Islet of Langerhans (tissue), 1 donor: ENCODE data around the gene RSBN1L.
"Not testable (repeated sequence)": the region's sequence is repeated elsewhere in the genome, so short reads cannot be mapped to it uniquely, and the experiment has no call there.

Experiments
- FAIRE-seq: peaks from one replicate; lab custom pipeline; 2011; peaks lifted over from hg19 to GRCh38; lab: Jason Lieb, UNC

RSBN1L gene

GRCh38 chr7:77687747-77688144 lies 8.5 kb upstream of the RSBN1L start:
- no peak for FAIRE-seq

GRCh38 chr7:77690289-77690688 lies 6.0 kb upstream of the RSBN1L start:
- FAIRE-seq = no peak

GRCh38 chr7:77691892-77692491 lies 4.3 kb upstream of the RSBN1L start:
- no peak for FAIRE-seq

GRCh38 chr7:77693830-77694583 lies 2.3 kb upstream of the RSBN1L start:
- FAIRE-seq = no peak

- FAIRE-seq = no peak
These were observed 630 bp downstream of the RSBN1L start for GRCh38 chr7:77696643-77697534.

- no peak for FAIRE-seq
These were observed 1.2 kb downstream of the RSBN1L start for GRCh38 chr7:77697535-77697831.

- no peak for FAIRE-seq
These were observed 1.9 kb downstream of the RSBN1L start for GRCh38 chr7:77698042-77698625.

- FAIRE-seq = peak; percentile 56
These were observed 2.8 kb downstream of the RSBN1L start for GRCh38 chr7:77699056-77699455.

- FAIRE-seq = no peak
These were observed 6.3 kb downstream of the RSBN1L start for GRCh38 chr7:77702513-77702912.

- FAIRE-seq = no peak
These were observed 6.8 kb downstream of the RSBN1L start for GRCh38 chr7:77702968-77703472.

- not testable (repeated sequence) for FAIRE-seq
These were observed 7.4 kb downstream of the RSBN1L start for GRCh38 chr7:77703669-77704068.

GRCh38 chr7:77707504-77707992 lies 11.3 kb downstream of the RSBN1L start:
- FAIRE-seq = no peak

- no peak for FAIRE-seq
These were observed 13.8 kb downstream of the RSBN1L start for GRCh38 chr7:77710067-77710466.

- no peak for FAIRE-seq
These were observed 14.6 kb downstream of the RSBN1L start for GRCh38 chr7:77710861-77711260.

- no peak for FAIRE-seq
These were observed 17.9 kb downstream of the RSBN1L start for GRCh38 chr7:77714195-77714594.

GRCh38 chr7:77714931-77715330 lies 18.7 kb downstream of the RSBN1L start:
- FAIRE-seq = not testable (repeated sequence)

GRCh38 chr7:77716804-77717203 lies 20.5 kb downstream of the RSBN1L start:
- no peak for FAIRE-seq

GRCh38 chr7:77717566-77717965 lies 21.3 kb downstream of the RSBN1L start:
- FAIRE-seq = not testable (repeated sequence)

- no peak for FAIRE-seq
These were observed 31.3 kb downstream of the RSBN1L start for GRCh38 chr7:77727527-77727926.

- FAIRE-seq = no peak
These were observed 31.9 kb downstream of the RSBN1L start for GRCh38 chr7:77727936-77728701.

- FAIRE-seq = no peak
These were observed 33.5 kb downstream of the RSBN1L start for GRCh38 chr7:77729574-77730348.
